ENCODE data around the gene GLS. TPM values are rescaled to one million over a fixed set of nuclear protein-coding genes. Genes with fewer than 3 reads are reported as not detected.
"Not testable (repeated sequence)": the region's sequence is repeated elsewhere in the genome, so short reads cannot be mapped to it uniquely, and the experiment has no call there.

Gene GLS
- total RNA-seq, 4 donors from 2014 or later, result 12.4 to 32.6 (median 21.8) TPM

GRCh38 chr2:190950566-190950991, 70.0 kb downstream of the GLS start:
- intact Hi-C loops (cut with DNase I; ENCODE audit: low total_unique reads) (no loop called here), in situ Hi-C loops (cut with MboI; ENCODE audit: low sequenced_read_pairs in 4 of 4) (no loop called here)
- ATAC-seq (no peak), DNase-seq (no peak)
- TF ChIP-seq CTCF (IDR thresholded peaks at IDR 0.05 in 4 of 5, conservative IDR thresholded peaks at IDR 0.05 in 1 of 5) (no peak), POLR2A (IDR thresholded peaks at IDR 0.05) (no peak)
- H3K4me1 ChIP-seq, result peaks cover 0 to 2% of the 10 kb centered on the region in 2 donors
- no peaks in the 10 kb centered on the region for H3K9me3 ChIP-seq
- H3K27ac ChIP-seq, result no peak overlapping the region
- H3K27me3 ChIP-seq, result no peaks in the 10 kb centered on the region
- H3K36me3 ChIP-seq, result no peaks in the 10 kb centered on the region
- H3K4me3 ChIP-seq, result no peak overlapping the region

GRCh38 chr2:190953257-190953656, 72.6 kb downstream of the GLS start:
- Histone ChIP-seq H3K9me3 (no peaks in the 10 kb centered on the region), H3K36me3 (no peaks in the 10 kb centered on the region), H3K4me3 (no peak overlapping the region), H3K27ac (no peak overlapping the region), H3K4me1 (peaks cover 0 to 2% of the 10 kb centered on the region in 2 donors), H3K27me3 (no peaks in the 10 kb centered on the region)
- no peak for DNase-seq
- ATAC-seq, result no peak
- in situ Hi-C loops (cut with MboI; ENCODE audit: low sequenced_read_pairs in 4 of 4), result no loop called here
- intact Hi-C loops (cut with DNase I; ENCODE audit: low total_unique reads), result no loop called here
- TF ChIP-seq POLR2A (IDR thresholded peaks at IDR 0.05) (no peak), CTCF (IDR thresholded peaks at IDR 0.05 in 4 of 5, conservative IDR thresholded peaks at IDR 0.05 in 1 of 5) (no peak)

- no peak for DNase-seq
- Histone ChIP-seq H3K4me1 (peaks cover 0 to 5% of the 10 kb centered on the region in 2 donors), H3K36me3 (peaks cover 0 to 14% of the 10 kb centered on the region in 2 donors), H3K4me3 (no peak overlapping the region), H3K27me3 (no peaks in the 10 kb centered on the region), H3K9me3 (no peaks in the 10 kb centered on the region), H3K27ac (no peak overlapping the region)
- no peak for ATAC-seq
- intact Hi-C loops (cut with DNase I; ENCODE audit: low total_unique reads) (no loop called here), in situ Hi-C loops (cut with MboI; ENCODE audit: low sequenced_read_pairs in 4 of 4) (no loop called here)
- TF ChIP-seq CTCF (IDR thresholded peaks at IDR 0.05 in 4 of 5, conservative IDR thresholded peaks at IDR 0.05 in 1 of 5), result no peak
- no peak for TF ChIP-seq POLR2A (IDR thresholded peaks at IDR 0.05)
Observed at GRCh38 chr2:190959911-190960788, 79.5 kb downstream of the GLS start.

GRCh38 chr2:190961117-190961516, 80.5 kb downstream of the GLS start:
- in situ Hi-C loops (cut with MboI; ENCODE audit: low sequenced_read_pairs in 4 of 4); H3K4me3 ChIP-seq; intact Hi-C loops (cut with DNase I; ENCODE audit: low total_unique reads); H3K9me3 ChIP-seq; H3K4me1 ChIP-seq; ATAC-seq; H3K27ac ChIP-seq; DNase-seq; H3K27me3 ChIP-seq: not testable (repeated sequence)
- H3K36me3 ChIP-seq, result peaks cover 0 to 24% of the 10 kb centered on the region in 2 donors

- TF ChIP-seq CTCF (IDR thresholded peaks at IDR 0.05 in 4 of 5, conservative IDR thresholded peaks at IDR 0.05 in 1 of 5), result no peak
- in situ Hi-C loops (cut with MboI; ENCODE audit: low sequenced_read_pairs in 4 of 4) (no loop called here), intact Hi-C loops (cut with DNase I; ENCODE audit: low total_unique reads) (no loop called here)
- peaks cover 0 to 29% of the 10 kb centered on the region in 2 donors for H3K36me3 ChIP-seq
- peaks cover 0 to 5% of the 10 kb centered on the region in 2 donors for H3K4me1 ChIP-seq
- ATAC-seq (peak in 1 of 2 donors; percentile 18), DNase-seq (no peak)
- no peaks in the 10 kb centered on the region for H3K27me3 ChIP-seq
- no peaks in the 10 kb centered on the region for H3K9me3 ChIP-seq
- H3K4me3 ChIP-seq, result no peak overlapping the region
- no peak overlapping the region for H3K27ac ChIP-seq
Observed at GRCh38 chr2:190961918-190962487, 81.4 kb downstream of the GLS start.

All from gastrocnemius medialis (tissue), 4 donors.